Inferior parietal cortex (tissue), 1 donor: Measurements from ENCODE around the gene GPR108.
"Not testable (repeated sequence)": the region's sequence is repeated elsewhere in the genome, so short reads cannot be mapped to it uniquely, and the experiment has no call there.

Source experiments
- DNase-seq: peaks from one replicate; pipeline ENCODE4 v3.0.0-alpha.2; 2016; ENCODE audit errors: extremely low spot score

The GPR108 gene

GRCh38 chr19:6761053-6761676, 23.8 kb upstream of the GPR108 start:
- no peak for DNase-seq

- no peak for DNase-seq
These were observed 23.2 kb upstream of the GPR108 start for GRCh38 chr19:6760606-6761005.

- no peak for DNase-seq
These were observed 17.5 kb upstream of the GPR108 start for GRCh38 chr19:6754653-6755463.

GRCh38 chr19:6754136-6754535, 16.8 kb upstream of the GPR108 start:
- no peak for DNase-seq

- peak; percentile 39 for DNase-seq
These were observed 16.0 kb upstream of the GPR108 start for GRCh38 chr19:6753178-6754031.

- DNase-seq, result no peak
These were observed 15.1 kb upstream of the GPR108 start for GRCh38 chr19:6752256-6753177.

GRCh38 chr19:6751189-6751588, 13.8 kb upstream of the GPR108 start:
- DNase-seq, result no peak

GRCh38 chr19:6750062-6750461, 12.7 kb upstream of the GPR108 start:
- no peak for DNase-seq

- not testable (repeated sequence) for DNase-seq
These were observed 11.2 kb upstream of the GPR108 start for GRCh38 chr19:6748543-6748942.

GRCh38 chr19:6745965-6746364, 8.6 kb upstream of the GPR108 start:
- DNase-seq, result no peak

GRCh38 chr19:6744381-6745301, 7.3 kb upstream of the GPR108 start:
- DNase-seq, result no peak

- DNase-seq, result no peak
These were observed 6.5 kb upstream of the GPR108 start for GRCh38 chr19:6743714-6744380.

- DNase-seq, result no peak
These were observed 5.7 kb upstream of the GPR108 start for GRCh38 chr19:6743066-6743465.

GRCh38 chr19:6740589-6741343, 3.4 kb upstream of the GPR108 start:
- no peak for DNase-seq

GRCh38 chr19:6739883-6740588, 2.7 kb upstream of the GPR108 start:
- no peak for DNase-seq

- DNase-seq, result peak; percentile 71
These were observed 2.1 kb upstream of the GPR108 start, which contains the start of gene TRIP10 for GRCh38 chr19:6739390-6739882. Gene TRIP10 (plus strand): TSS chr19:6739680. CDS start chr19:6739762, 82 bp downstream.

GRCh38 chr19:6738787-6739389, 1.5 kb upstream of the GPR108 start:
- no peak for DNase-seq
